ENCODE measurements around the gene SNX17.

DNA sequence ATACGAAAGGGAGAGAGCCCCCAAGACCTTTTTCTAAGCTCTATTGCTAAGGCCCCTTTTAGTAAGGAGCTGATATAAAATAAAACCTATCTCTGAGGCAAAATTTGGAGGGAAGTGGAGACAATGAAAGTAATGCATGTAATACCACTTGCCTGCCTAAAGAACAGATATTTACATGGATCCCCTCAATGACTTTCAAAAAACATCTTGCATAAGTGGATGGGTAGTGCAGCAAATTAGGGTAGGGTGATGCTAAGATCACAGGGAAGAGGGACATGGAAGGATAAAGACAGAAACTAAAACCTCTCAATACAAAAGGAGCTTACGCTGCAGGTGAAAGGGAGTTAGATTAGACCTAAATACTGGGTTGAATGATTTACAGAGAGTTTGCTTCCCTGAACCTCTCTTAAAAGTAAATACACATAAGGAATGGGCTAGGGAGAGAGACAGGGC is 9.0 kb downstream of the SNX17 start:
- TF ChIP-seq CTCF (IDR thresholded peaks at IDR 0.05; ENCODE audit: extremely low read depth in 1 of 2, insufficient read depth in 1 of 2, low read depth in 1 of 2, low read length in 2 of 2), result no peak
- no peak for TF ChIP-seq POLR2AphosphoS5 (IDR thresholded peaks at IDR 0.05; ENCODE audit: insufficient read depth, low read depth, low read length)
- TF ChIP-seq POLR2A (IDR thresholded peaks at IDR 0.05; ENCODE audit: low read depth, low read length), result no peak
- TF ChIP-seq EZH2 (IDR thresholded peaks at IDR 0.05; ENCODE audit: borderline replicate concordance, low read depth, low read length, severe bottlenecking), result no peak
- TF ChIP-seq GATA2 (IDR thresholded peaks at IDR 0.05; ENCODE audit: insufficient read depth, insufficient read length, low read depth, low read length), result no peak
